Lower leg skin (tissue), 3 donors: ENCODE results near the gene NKD2.

Source experiments
- CTCF ChIP-seq, 3 donors: fragments of 450-650 bp; IDR thresholded peaks; one replicate each; pipeline ENCODE4 v1.5.1; 2016; ENCODE audit warnings: antibody characterized with exemption in 3 of 3, mild to moderate bottlenecking in 3 of 3, moderate library complexity in 2 of 3
- POLR2A ChIP-seq, 2 donors: fragments of 450-650 bp; IDR thresholded peaks; one replicate each; pipeline ENCODE4 v1.6.1; 2016 to 2017; ENCODE audit warnings: antibody characterized with exemption in 2 of 2, mild to moderate bottlenecking in 1 of 2, moderate library complexity in 1 of 2

- TF ChIP-seq CTCF (IDR thresholded peaks at IDR 0.05) (no peak), POLR2A (IDR thresholded peaks at IDR 0.05) (no peak)
These were observed 18.6 kb upstream of the NKD2 start for GRCh38 chr5:989961-990530.
